Stimulated activated CD4-positive, alpha-beta T cell treated with anti-CD3 and anti-CD28 coated beads, Interleukin-1b, Interleukin-23, amount 100 ng/mL, for 24 hours (primary cell): Measurements from ENCODE around the gene FMN2.
A peak's percentile ranks its signal among the peaks of the same experiment; 100 is the strongest.

Source experiments
- DNase-seq, 4 experiments: peaks; one replicate each; pipeline ENCODE4 v3.0.0-alpha.2; 2020; ENCODE audit warnings: low read depth in 4 of 4, low spot score in 1 of 4

Gene FMN2

DNA sequence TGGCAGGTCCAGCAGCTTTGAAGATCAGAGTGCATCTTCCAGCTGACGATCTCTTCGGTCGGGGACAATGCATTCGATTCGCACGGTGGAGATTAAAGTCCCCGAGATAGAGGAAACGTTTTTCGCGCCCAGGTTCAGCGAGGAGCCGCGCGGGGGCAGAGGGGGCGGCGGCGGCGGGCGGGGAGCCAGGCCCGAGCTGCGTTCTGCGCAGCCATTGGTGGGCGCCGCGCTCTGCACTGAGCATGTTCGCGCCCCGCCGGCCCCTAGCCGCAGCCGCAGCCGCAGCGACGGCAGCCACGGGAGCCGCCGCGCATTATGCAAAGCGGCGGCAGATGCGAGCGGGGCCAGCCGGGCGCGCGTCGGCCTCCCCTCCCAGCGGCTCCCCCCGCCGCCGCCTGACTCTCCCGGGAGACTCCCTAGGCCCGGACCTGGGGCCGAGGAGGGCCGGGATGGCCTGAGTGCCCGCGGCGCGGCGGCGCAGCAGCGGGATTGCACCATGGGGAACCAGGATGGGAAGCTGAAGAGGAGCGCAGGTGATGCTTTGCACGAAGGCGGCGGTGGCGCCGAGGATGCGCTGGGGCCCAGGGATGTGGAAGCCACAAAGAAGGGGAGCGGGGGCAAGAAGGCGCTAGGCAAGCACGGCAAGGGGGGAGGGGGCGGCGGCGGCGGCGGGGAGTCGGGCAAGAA is at the start of gene FMN2:
Gene FMN2, plus strand, starts transcription at position 270 of the 687 bp plus-strand sequence. Its CDS starts 227 bp downstream, at position 497.
- peak in 1 of 4 experiments; percentile 4 for DNase-seq

DNA sequence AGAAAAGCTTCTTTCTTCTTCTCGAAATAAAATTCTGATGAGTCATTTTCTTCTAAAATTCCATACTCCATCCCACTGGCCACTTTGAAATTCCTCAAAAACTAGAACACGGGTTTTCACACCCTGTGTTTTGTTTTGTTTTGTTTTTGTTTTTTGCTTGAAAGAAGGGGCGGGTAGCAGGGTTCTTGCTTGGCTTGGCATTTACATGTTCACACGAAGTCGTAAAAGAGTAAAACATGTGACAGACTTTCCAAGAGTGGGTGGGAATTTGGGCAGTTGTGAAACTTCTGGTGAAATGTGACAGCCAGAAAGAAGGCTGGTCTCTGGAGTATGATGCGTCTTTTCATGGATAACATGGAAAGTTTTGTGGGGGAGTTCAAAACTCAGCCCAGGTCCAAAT is 47.1 kb upstream of the FMN2 start:
- DNase-seq, result no peak

DNA sequence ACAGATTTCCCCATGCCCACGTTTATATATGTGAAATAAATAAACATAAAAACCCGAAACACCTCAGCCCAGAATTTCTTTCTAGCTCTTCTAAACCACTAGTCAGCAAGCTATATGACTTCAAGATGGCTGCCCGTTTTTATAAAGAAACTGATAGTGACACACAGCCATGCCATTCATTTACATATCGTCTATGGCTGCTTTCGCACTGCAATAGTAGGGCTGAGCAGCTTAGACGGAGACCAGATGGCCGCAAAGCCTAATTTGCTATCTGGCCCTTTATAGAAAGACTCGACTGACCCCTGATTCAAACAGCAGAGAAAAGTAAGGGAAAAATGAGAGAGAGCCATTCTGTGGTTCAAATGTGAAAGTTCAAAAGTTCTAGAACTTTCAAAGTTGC is 45.7 kb upstream of the FMN2 start:
- no peak for DNase-seq

DNA sequence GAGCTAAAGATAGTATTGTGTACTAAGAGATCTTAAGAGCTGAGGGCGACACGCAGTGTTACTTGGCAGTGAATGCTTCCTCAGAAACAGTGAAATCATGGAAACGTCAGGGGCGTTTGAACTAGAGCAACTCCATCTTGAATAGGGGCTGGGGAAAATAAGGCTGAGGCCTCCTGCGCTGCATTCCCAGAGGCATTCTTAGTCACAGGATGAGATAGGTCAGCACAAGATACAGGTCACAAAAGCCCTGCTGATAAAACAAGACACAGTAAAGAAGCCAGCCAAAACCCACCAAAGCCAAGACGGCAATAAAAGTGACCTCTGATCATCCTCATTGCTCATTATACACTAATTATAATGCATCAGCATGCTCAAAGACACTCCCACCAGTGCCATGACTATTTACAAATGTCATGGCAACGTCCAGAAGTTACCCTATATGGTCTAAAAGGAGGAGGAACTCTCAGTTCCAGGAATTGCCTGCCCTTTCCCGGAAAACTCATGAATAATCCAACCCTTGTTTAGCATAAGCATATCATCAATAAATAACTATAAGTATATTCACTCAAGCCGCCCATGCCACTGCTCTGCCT is 37.5 kb upstream of the FMN2 start:
- DNase-seq, result no peak

DNA sequence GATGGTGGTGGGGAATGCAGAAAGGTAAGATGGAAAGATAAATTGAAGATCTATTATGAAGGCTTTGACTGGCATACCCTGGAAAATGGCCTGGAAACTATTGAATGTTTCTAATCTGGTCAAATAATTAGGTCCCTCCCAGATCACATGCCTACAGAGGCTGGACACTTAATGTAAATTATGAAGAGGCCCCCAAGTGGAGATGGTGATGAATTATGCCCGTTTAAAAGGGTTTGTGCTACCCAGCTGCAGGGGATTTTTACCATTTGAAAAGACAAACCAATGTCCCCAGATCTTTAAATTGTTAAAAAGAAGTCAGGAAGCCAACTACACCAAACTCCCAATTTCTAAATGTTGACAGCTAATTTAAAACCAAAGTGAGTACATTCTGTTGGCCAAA is 35.7 kb upstream of the FMN2 start:
- DNase-seq, result no peak

DNA sequence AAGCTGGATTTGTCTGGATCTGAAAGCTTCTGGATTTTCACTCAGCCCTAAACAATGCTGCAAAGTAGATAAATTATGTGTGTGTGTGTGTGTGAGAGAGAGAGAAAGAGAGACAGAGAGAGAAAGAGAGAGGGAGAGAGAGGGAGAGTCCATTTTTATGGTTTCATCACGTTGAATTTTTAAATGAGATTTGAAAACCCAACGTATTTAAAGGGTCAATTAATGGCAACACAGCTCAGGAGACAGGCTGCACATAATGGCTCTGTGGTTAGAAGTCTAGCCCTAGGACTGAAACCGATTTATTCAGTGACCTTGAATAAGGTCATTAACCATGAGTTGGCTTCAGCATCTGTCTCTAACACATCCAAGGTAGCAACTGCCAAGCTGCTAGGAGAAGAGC is 35.3 kb upstream of the FMN2 start:
- DNase-seq, result no peak

DNA sequence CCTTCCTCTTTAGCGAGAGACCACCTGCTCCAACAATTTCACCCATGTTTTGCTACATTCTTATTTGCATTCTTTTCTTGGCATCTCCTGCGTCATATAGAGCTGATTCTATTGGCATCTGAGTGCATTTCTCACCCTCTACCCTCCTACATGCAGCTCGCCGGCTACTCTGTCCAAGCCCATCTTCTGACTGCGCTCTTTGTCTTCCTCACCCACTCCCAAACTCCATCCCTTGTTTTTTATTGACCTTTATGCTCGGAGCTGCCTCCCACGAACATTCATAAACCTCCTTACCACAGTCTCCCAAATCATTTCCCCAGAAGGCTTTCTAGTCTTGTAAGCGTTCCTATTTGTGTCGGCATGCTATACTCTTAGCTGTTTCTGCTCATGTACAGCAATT is 33.6 kb upstream of the FMN2 start:
- DNase-seq, result no peak

DNA sequence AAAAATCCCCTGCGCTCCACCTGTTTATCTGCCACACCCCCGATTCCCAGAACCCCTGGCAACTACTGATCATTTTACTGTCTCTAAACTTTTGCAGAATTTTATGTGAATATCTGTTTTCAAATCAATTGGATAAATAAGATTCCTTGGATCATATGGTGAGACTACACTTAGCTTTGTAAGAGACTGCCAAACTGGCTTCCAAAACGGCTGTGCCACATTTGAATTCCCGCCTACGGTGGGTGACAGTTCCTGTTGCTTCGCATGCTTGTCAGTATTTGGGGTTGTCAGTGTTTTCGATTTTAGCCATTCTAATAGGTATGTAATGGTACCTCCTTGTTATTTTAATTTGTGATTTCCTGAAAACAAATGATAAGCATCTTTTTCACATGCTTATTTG is 22.7 kb upstream of the FMN2 start:
- DNase-seq, result no peak

DNA sequence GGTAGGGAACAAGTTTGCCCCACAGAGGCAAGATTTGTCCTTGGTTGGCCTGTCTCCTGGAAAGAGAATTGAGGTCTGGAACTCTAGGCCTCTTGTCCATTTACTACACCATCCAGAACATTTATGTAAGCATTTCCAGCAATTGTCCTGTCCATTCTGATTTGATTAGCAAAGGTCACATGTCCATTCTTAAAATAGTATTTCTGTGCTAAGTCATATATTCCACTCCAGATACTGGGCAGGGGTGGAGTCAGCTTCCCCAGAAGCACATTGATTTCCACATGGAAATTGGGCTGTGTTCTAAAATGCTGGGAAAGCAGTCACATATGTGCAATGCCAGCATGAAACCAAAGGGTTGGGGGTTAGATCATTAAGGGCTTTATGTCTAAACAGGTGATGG is 21.5 kb upstream of the FMN2 start:
- no peak for DNase-seq

DNA sequence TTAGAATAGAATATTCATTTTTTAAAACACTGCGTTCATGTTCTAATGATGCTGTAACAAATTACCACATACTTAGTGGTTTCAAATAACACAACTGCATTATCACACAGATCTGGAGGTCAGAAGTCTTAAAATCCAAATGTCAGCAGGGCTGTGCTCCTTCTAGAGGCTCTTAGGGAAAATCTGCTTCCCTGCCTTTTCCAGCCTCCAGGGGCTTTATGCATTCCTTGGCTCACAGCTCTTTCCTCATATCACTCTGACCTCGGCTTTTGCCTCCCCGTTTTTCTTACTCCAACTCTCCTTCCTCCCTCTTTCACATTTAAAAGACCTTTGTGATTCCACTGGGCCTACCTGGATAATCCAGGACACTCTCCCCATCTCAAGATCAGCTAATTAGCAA is 18.6 kb upstream of the FMN2 start:
- DNase-seq, result no peak

DNA sequence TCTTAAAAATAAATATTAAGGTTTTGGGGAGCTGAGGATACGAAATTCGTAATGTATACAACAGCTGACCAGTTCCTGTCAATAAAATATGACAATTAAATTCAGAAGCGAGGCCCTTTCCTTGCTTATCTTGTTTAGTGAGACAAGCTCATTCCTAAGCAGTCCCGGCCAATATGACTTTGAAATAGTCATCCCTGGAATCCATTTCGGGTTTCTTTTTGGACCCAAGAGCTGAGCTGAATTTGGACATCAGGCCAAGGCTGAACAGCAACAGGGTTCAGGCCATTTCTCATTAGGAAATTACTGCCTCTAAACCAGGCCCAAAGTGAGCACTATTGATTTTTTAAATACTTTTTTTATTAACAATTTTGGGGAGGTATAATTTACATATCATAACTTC is 17.3 kb upstream of the FMN2 start:
- no peak for DNase-seq

DNA sequence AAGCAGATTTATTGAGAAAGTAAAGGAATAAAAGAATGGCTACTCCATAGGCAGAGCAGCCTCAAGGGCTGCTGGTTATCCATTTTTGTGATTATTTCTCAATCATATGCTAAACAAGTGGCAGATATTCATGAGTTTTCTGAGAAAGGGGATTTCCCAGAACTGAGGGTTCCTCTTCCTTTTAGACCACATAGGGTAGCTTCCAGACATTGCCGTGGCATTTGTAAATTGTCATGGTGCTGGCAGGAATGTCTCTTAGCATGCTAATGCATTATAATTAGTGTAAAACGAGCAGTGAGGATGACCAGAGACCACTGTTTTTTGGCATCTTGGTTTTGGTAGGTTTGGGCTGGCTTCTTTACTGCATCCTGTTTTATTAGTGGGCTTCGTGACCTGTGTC is 16.8 kb upstream of the FMN2 start:
- DNase-seq, result no peak

DNA sequence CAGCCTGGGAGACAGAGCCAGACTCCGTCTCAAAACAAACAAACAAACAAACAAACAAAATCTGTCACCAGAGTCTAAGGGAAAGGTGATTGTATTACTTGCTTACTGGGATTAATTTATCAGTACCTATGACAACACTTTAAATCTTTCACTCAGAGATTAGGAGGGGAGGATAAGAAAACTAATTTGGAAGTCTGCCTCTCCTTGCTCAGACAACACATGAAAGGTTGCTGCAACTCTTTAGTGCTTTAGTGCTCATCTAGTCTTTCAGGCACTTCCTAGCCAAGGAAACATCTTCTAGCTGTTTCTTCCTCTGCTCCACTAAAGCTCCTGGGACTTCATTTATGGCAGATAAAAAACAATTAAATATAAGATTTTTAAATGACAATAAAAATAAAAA is 7.3 kb upstream of the FMN2 start:
- DNase-seq, result no peak

DNA sequence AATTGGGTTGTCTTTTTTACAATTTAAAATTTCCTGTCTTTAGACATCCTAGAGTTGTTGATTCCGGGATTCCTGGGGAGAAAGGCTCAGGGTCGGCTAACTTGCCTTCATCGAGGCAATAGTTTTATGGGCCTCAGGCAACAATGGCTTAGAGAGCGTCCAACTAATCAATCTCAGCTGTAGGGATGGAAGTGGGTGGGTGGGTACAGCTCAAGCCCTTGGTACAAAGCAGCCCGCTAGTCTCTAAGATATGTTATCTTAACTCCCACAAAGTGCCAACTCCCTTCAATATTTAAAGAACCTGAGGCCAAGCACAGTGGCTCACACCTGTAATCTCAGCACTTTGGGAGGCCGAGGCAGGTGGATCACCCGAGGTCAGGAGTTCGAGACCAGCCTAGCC is 6.9 kb upstream of the FMN2 start:
- DNase-seq, result no peak

DNA sequence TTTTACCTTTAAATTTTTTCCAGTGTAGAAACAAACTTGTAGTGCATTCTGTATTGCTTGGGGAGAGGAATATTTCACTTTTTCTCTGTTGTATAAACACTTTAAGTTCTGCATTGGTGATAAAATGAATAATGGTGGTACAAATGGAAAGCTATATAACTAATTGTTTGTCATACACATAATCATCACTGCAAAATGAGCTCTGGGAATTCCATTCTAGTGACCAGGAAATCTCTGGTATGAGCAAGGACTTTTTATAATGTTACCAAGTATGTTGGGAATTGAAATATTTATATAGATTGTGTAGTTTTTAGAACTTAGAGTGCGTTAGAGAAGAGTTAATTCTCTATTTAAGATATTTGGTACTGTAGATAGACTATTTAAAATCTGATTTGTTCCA is 5.0 kb upstream of the FMN2 start:
- DNase-seq, result no peak

DNA sequence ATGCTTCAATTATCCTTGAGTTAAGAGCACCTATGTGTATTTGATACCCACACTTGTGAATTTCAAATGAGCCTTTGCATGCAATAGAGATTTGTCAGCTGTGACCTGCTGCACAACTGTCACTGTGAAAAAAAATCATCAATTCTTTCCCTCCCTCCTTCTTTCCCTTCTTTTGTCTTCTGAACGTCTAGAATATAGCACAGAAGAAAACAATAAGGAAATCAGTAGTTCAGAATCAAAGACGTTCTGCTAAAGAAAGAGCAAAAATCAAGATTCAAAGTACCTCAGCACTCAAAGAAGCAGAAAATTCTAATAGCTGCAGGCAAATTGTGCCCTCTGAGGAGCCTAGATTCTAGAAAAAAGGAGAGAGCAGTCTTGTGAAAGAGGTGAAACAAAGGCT is 1.7 kb upstream of the FMN2 start:
- DNase-seq, result no peak

DNA sequence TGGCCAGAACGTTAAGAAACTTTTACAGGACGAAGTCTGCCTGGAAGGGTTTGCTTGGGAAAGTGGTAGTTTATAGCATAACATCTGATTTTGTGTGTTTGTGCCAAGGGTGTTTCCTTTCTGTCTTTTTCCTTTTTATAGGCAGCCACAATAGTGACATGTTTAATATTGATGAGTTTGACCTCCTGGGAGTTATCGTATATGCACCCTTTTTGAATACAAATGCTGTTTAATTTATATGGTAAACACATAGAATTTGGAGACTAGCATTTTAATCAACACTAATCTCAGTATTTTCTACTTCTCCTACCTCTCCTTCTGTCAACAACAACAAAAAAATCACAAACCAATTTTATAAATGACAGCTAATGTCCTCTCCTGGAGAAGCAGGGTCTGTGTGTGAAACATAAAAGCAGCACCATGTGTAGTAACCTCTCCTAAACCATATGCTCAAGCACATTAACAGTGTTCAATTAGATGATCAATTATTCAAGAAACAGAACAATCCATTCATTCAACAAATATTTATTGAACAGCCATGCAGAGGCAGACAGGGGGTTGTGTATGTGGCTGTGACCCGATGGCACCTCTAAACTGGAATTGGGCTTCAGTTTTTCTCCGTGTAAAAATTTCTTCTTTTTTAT is 604 bp upstream of the FMN2 start:
- DNase-seq, result no peak

DNA sequence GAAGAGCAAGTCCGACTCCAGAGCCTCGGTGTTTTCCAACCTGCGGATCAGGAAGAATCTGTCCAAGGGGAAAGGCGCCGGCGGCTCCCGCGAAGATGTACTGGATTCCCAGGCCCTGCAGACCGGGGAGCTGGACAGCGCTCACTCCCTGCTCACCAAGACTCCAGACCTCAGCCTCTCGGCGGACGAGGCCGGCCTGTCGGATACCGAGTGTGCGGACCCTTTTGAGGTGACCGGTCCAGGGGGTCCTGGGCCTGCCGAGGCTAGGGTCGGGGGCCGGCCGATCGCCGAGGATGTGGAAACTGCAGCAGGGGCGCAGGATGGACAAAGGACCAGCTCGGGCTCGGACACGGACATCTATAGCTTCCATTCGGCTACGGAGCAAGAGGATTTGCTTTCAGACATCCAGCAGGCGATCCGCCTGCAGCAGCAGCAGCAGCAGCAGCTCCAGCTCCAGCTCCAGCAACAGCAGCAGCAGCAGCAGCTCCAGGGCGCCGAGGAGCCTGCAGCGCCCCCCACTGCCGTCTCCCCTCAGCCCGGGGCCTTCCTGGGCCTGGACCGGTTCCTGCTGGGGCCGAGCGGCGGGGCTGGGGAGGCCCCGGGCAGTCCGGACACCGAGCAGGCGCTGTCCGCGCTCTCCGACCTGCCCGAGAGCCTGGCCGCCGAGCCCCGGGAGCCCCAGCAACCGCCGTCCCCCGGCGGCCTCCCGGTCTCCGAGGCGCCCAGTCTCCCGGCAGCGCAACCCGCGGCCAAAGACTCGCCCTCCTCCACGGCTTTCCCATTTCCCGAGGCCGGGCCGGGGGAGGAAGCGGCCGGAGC is 827 bp downstream of the FMN2 start:
- DNase-seq, result no peak

DNA sequence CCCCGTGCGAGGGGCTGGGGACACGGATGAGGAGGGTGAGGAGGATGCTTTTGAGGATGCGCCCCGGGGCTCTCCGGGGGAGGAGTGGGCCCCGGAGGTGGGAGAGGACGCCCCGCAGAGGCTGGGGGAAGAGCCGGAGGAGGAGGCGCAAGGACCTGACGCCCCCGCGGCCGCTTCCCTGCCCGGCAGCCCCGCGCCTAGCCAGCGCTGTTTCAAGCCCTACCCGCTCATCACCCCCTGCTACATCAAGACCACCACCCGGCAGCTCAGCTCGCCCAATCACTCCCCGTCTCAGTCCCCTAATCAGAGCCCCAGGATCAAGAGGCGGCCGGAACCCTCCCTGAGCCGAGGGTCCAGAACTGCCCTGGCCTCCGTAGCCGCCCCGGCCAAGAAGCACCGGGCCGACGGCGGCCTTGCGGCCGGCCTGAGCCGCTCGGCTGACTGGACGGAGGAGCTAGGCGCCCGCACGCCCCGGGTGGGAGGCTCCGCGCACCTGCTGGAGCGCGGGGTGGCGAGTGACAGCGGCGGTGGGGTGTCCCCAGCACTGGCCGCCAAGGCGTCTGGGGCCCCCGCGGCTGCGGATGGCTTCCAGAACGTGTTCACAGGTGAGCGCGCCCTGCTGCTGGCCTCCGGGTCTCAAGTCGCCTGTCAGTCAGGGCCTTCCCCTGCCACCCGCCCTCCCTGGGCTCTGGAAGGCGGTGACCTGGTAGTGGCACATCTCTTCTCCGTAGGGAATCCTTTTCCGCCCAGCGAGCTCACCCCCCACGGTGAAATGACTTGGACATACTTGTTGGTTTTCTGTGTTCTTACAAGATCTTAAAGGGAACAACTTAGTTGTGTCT is 1.7 kb downstream of the FMN2 start:
- DNase-seq, result no peak

DNA sequence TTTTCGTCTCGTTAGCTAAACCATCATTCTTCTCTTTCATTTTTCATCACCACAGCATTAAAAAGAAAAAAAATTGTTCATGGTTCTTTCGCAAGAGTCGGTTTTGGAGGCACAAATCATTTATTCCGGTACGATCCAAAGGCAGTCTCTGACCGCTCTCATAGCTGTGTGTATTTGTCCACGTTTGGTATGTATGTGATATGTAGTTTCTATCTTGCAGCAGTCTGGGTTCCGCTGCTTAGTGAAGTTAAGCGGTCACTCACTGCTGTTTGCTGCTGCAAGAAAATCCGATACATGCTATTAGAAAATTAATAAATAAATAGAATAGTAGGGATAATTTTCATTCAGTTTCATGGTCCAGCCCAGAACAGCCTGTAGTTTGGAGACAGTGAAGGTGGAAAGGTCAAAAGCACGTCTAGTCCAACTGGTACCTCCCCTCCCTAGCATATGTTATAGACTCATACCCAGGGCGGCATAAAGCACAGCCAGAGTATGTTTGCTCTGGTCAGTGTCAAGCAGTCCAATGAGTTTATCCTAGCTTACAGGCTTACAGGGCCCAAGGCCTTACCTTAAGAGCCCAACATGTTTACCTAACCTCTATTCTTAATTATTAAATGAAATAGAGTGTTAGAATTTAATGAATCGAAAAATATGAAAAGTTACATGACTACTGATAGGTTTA is 2.5 kb downstream of the FMN2 start:
- DNase-seq, result no peak
